HG02759 (cell line): ENCODE data around the gene PATE1.
"Not testable (repeated sequence)": the region's sequence is repeated elsewhere in the genome, so short reads cannot be mapped to it uniquely, and the experiment has no call there.

Source experiments
- ATAC-seq: cut with Tn5 transposase; IDR thresholded peaks from one replicate; pipeline ENCODE4 v1.9.1; 2021; ENCODE audit warnings: mild to moderate bottlenecking, moderate library complexity; ENCODE audit not compliant: unreplicated experiment

PATE1 gene, protein sequence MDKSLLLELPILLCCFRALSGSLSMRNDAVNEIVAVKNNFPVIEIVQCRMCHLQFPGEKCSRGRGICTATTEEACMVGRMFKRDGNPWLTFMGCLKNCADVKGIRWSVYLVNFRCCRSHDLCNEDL

DNA sequence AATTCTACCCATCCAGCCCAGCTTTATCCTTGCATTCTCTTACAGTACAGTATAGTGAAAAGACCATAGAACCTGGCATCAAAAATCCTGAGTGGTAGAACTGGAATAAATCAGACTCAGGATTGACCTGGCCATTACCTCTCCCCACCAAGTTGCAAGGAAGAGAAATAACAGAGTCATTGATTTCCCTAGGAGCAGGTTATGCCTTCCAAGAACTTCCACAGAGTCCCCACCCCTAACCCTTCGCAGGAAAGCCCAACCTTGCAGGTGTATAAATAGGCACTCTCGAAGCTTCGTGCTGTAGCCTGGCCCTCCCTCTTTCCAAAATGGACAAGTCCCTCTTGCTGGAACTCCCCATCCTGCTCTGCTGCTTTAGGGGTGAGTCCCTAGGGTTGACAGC lies at the start of gene PATE1:
PATE1 (plus strand) TSS at position 301 of the 400 bp plus-strand sequence; CDS start at position 327, 26 bp downstream.
- no peak for ATAC-seq

DNA sequence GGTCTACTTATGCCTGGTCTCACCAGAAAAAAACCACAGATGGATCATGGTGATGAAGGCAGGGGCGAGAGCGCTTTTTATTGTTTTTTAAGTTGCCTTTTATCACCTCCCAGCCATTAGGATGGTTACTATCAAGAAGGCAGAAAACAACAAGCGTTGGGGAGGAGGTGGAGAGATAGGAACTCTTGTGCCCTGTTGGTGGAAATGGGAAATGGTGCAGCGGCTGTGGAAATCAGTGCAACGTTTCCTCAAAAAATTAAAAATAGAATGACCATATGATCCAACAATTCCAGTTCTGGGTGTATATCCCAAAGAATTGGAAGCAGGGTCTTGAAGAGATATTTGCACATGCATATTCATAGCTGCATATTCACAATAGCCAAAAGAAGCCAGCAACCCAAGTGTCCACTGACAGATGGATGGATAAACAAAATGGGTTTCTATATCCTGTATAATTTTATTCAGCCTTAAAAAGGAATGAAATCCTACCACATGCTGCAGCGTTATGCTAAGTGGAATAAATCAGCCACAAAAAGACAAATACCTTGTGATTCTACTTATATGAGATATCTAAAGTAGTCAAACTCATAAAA lies 45.0 kb upstream of the PATE1 start:
- no peak for ATAC-seq

DNA sequence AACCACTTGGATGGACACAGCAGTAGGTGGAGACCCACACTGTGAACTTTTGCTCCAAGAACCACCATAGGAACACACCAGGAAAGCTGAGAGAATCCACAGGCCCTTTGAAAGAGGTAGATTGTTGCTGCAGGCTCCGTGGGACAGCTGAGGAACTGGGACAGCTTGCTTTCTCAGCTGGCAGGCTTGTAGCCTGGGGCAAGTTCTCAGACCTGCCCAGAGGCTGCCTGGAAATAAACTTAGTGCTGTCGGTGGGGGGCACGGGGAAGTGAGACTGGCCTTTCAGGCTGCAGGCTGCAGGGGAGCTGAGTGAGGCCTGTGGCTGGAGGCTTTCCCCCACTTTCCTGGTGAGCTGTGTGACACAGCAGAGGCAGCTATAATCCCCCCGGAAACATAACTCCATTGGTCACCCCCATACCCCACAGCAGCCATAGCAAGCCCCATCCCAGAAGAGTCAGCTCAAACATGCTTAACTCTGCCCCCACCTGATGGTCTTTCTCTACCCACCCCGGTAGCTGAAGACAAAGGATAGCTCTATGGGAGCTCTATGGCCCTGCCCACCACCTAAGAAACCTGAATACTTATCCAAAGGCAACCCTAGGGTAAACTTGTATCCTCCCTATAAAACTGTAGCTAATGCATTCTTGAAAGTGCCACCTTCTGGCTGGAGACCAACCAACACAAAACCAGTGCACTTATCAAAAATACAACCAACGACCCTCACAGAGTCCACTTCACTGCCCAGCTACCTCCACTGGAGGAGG lies 44.0 kb upstream of the PATE1 start:
- ATAC-seq, result no peak

DNA sequence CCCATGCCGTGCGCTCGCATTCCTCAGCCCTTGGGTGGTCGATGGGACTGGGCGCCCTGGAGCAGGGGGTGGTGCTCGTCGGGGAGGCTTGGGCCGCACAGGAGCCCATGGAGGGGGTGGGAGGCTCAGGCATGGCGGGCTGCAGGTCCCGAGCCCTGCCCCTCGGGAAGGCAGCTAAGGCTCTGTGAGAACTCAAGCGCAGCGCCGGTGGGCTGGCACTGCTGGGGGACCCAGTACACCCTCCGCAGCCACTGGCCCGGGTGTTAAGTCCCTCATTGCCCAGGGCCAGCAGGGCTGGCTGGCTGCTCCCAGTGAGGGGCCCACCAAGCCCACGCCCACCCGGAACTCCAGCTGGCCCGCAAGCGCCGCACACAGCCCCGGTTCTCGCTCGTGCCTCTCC lies 41.4 kb upstream of the PATE1 start:
- not testable (repeated sequence) for ATAC-seq

DNA sequence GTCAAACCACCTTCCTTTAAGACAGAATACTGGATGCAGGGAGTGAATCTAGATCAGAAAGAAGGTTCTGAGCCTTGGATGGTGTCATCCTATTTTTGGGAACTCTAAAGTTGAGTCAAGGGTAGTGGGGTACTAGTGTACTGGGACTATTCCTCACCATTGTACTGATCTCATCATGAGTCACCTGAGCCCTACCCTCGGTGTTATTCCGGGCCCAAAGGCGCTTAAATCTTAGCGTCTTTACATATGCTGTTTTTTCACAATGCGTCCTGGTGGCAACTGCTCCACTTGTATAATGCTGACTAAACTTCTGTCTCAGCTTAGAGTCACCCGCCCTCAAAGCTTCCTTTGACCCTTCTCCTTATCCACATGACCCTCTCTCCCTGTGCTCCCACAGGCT lies 25.3 kb upstream of the PATE1 start:
- ATAC-seq, result no peak

DNA sequence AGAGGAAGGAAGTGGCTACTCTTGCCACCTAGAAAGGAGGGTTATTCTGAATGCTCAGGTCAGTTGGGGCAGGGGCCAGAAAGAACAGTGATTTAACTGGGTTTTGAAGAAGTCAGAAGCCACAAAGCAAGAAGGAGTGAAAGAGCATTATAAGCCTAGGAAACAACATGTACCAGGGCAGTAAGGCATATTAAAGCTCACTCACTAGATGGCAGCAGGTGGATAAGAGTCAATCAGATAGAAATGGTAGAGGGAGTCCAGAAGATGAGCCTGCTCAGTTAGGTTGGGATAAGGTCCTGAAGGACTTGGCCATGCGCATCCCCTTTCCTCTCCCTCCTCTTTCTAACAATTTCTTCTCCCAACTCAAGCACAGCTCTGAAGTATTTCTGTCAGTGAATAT lies 22.0 kb upstream of the PATE1 start:
- no peak for ATAC-seq

DNA sequence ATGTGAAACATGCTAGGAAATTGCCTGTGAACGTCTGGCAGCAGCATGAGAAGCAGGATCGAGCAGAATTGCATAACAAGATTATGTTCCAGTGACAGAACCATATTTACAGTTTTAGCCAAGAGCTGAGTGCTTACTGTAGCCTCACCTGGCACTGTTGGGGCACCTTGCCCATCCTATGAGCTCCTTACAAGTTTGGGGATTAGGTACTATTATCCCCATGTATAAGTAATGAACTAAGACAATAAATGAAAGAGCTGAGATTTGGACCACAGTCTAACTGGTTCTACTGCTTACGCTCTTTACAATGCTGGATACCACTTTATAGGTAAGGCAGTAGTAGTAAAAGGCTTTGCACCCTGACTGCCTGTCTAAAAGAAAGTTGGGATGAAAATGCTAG lies 17.1 kb upstream of the PATE1 start:
- ATAC-seq, result no peak

DNA sequence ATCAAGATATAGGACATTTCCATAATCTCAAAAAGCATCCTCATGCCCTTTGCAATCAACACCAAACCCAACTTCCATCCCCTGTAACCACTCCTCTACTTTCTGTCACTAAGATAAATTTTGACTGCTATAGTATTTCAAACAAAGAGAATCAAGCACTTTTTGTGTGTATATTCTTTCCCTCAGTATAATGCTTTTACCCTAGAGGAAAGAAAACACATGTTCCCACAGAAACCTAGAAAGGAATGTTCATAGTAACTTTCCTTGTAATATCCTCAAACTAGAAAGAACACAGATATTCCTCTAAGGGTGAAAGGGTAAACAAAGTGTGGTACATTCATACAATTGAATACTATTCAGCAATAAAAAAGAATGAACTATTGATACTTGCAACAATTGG lies 5.5 kb upstream of the PATE1 start:
- ATAC-seq, result no peak

DNA sequence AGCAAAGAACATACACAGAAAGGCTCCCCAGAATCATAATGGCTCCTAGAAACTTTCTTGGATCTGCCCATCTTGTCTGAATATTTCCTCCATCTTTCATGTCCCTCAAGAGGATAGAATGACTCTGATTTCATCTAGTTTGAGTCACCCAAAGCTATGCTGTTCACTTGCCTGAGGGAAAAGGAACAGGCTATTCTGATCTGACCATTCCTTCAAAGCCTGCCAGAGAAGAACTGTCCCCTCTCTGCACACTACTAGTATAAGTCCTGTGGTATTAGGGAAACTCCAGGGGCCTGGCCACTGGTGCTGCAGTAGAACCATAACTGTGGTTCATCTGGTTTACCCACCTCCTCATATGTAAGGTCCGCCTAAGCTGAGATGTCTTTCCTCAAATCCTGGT lies 2.4 kb upstream of the PATE1 start:
- no peak for ATAC-seq

DNA sequence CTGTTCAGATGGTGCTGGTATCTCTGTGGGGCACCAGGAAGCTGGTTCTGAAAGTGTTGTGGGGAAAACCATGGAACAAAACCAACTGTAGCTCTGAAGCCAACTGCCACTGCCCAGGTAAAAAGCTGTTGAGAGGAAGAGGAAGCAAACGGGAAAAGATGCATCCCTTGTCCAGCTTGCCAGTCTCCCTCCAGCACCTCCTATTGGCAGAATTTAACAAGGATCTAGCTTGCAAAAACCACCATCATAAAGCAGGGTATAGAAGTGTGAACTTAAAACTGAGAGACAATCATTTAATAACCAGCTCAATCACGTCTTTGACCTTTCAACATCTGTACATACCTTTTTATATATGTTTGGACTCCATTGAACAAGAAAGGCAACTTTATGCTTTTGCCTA lies 4.5 kb downstream of the PATE1 start:
- no peak for ATAC-seq

DNA sequence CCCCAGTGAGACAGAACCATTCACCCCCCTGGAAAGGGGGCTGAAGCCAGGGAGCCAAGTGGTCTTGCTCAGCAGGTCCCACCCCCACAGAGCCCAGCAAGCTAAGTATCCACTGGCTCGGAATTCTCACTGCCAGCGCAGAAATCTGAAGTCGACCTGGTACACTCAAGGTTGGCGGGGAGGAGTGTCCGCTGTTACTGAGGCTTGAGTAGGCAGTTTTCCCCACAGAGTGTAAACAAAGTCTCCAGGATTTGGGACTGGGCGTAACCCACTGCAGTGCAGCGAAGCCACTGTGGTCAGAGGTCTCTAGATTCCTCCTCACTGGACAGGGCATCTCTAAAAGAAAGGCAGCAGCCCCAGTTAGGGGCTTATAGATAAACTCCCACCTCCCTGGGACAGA lies 10.0 kb downstream of the PATE1 start:
- no peak for ATAC-seq

DNA sequence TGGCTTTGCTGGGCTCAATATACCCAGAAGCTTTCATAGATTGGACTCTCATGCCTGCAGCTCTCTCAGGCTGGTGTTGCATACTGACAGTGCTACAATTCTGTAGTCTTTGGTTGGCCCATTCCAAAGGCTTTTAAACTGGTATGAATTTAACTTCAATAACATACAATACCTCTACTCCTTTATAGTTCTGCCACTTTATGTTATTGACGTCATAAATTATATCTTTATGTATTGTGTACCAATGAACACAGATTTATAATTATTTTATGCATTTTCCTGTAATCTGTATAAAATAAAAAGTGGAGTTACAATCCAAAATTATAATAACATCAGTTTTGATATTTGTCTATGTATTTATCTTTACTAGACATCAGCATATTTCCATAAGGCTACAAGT lies 16.4 kb downstream of the PATE1 start:
- no peak for ATAC-seq

DNA sequence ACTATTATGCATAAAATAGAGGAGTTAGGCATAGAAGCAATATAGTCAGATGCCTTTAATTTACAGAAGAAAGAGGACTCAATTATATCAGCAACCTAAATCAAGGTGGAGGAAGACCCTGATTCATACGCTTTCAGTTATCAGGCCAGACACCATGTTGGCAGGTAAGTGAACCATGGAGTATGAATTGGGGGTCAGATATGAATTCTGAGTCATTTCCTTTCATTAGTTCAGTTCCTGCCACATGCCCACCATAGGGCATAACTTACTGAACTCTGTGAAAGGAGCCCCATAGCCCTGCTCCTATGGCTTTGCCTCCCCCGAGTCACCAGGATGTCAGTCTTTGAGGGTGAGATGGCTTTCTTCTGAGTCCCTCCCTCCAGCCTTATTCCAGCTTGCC lies 17.4 kb downstream of the PATE1 start:
- no peak for ATAC-seq

DNA sequence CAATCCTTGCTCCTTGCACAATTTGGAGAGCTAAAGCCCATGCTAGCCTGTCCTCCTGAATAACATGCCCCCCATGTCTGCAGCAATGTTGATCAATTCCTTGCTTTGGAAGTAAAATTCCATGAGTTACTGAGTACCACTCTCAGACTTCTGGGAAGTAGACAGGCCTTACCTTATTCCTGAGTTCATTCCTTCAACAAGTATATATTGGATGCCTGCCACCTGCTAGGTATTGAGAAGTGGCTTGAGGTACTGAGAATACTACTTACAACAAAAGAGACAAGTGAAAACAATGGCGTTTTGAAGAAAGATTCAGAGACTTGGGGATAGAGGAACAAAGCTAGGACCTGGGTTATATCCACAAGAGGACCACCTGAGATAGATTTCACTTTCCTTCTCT lies 20.2 kb downstream of the PATE1 start:
- ATAC-seq, result no peak

DNA sequence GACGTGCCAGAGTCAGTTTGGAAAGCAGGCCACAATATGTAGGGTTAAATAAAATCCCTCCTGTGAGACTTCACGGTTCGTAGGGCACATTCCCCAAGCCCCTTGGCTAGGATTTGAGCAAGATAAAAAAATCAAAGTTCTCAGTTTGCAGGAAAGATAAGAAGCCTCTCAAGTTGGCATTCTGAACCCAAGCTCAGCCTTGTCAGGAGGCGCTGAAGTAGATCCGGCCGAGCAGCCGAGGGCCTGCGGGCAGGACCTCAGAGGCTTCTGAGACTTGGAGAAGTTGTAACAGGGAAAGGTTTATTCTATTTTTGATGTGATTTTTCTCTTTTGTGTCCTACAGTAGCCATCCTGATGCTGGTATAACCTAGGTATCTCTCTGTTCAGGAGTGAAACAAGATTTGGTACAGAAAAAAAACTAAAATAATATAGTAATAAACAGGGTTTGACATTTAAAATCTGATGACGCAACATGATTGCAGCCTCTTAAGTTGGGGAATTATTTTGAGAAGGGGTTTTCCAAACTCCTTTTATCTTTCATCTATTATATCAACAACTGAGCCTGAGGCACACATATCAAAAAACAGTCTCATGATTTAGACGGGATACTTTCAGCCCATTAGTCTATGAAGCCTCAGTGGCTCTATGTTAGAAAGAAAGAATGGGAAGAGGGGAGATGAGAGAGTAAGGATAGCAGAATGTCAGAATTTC lies 22.4 kb downstream of the PATE1 start:
- no peak for ATAC-seq

DNA sequence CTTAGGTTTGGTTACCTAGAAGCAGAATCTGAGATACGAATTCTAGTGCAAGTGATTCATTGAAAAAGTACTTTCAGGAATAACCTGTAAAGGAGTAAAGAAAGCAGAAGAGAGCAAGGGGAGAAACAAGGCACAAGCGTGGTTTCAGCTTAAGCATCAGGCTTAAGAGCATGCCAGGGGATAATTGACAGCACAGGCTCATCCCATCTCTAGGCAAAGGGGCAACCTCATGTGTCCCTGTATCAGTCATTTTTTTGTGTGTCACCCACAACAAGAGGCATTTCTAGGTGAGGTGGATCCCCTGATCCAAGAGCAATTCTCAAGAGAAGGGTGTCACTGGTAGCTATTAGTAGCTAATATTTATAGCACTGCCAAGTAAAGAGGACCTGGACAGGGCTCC lies 24.5 kb downstream of the PATE1 start:
- ATAC-seq, result no peak

DNA sequence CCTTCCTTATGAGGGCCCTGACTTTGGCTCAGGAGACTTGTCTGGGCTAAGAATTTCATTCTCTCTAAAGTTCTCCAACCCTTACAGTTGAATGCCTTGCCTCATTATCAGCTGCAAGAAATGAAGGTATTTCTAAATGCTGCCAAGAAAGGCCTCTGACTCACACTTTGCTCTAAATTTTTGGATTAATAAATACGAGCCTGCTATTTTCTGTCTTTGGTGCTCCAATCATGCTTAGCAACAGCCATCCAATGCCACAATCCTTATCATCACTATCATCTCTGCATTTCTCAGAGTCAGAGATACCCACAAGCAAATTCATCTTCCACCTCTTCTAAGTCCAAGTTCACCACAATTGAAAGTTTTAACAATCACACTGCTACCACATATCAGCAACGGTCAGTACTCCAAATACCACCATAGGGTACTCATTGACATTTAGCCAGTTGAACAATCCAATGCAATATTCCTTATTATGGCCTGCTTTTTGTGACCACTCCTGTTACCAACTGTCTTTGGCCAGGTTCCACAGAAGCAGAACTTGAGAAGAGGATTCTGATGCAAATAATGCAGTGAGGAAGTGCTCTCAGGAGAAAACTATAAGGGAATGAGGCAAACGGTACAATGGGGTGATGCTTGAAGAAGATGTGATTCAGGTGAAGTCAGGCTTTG lies 26.9 kb downstream of the PATE1 start:
- ATAC-seq, result no peak

DNA sequence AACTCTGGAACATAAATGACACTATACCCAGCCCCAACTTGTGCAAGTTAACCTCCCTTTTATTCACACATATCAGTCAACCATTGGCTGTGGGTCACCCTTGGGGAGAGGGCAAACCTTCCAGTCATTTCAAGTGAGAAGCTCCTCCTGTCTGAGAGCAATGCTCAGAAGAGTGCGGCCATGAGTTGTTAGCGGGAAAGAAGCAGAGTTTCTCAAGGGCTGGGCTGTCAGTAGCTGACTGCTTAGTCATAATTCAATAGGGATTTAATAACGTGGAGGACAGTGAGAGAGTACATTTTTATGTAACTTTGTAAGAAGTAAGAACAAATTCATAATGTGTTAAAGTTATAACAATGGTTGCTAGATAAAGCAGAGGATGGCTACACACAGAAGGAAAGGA lies 27.4 kb downstream of the PATE1 start:
- no peak for ATAC-seq

DNA sequence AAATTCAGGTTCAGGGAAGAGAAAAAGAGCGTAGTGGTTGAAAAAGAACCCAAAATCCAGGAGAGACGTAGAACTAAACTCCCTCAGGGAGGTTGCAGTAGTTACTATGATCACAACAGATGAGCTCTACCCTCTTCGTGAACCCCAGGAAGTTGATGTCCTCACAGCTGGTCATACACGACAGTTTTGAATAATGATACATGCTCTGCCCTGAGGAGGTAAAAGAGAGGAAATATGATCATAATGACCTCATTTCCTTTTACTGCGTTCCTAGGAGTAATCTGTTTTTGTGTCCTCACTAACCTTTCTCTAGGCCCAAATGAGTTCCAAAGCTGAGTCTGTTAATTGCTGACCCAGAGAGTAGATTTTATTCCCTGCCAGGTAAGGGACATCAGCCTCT lies 31.2 kb downstream of the PATE1 start:
- ATAC-seq, result no peak

DNA sequence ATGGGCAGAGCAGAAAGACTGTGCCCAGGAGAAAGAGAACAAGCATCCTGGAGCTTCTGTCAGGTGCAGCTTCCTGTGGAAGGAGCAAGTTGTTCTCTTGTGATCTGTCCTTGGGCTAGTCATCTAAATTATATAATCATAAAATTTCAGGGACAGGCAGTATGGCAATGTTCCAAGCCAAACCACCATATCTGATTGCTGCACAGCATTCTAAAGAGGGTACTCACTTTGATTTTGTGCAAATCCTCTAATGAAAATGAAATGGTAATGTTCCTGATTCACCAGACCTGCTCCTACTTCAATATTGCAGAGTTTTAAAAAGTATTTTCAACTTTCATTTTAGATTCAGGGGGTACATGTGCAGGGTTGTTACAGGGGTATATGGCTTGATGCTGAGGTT lies 32.6 kb downstream of the PATE1 start, which contains the start of gene PATE2:
PATE2 (minus strand) TSS at position 101 of the 400 bp plus-strand sequence; CDS start at position 46, 55 bp downstream.
- ATAC-seq, result no peak

DNA sequence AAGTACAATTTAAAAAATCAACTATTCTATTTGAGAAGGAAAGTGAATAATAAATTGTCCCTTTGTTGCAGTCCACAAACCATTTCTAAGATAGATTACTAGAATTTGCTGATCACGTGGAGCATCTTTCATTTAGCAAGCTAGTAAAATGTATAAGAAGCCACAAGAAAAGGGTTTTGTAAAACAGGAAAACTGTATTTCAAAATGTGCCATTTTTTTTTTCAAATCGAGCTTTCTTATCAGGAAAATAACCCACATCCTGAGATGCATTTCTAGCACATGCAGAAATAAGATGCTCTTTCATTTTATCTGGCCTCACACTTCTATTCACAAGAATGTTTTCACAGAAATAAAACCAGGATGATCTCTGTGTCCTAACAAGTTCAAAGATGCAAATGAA lies 38.6 kb downstream of the PATE1 start:
- no peak for ATAC-seq
